Measurements from ENCODE around the gene RAPGEF6.

GRCh38 chr5:131392466-131393095, 242.4 kb downstream of the RAPGEF6 start:
- TF ChIP-seq POLR2AphosphoS5 (IDR thresholded peaks at IDR 0.05) (no peak), CTCF (IDR thresholded peaks at IDR 0.05) (no peak), POLR2A (IDR thresholded peaks at IDR 0.05) (no peak), EP300 (IDR thresholded peaks at IDR 0.05) (no peak)
